Thoracic aorta (tissue), 2 donors: Measurements from ENCODE around the gene TMEM126B. TPM values are rescaled to one million over a fixed set of nuclear protein-coding genes. Genes with fewer than 3 reads are reported as not detected.
"Not testable (repeated sequence)": the region's sequence is repeated elsewhere in the genome, so short reads cannot be mapped to it uniquely, and the experiment has no call there.

Source experiments
- ATAC-seq: fragments of 150-250 bp; one replicate; pipeline ENCODE4 v1.8.0; 2017; ENCODE audit warnings: low read depth; ENCODE audit not compliant: insufficient number of reproducible peaks, low FRiP score
- DNase-seq: peaks from one replicate; pipeline ENCODE4 v3.0.0-alpha.2; 2020; ENCODE audit warnings: low spot score
- H3K27ac ChIP-seq, 2 donors: fragments of 200-600 bp; sonication (generic); 1 replicate in 1 of 2; 2 replicates in 1 of 2; pipeline ENCODE4 v1.5.1; 2016; ENCODE audit warnings: mild to moderate bottlenecking in 2 of 2, moderate library complexity in 2 of 2
- H3K27me3 ChIP-seq: fragments of 200-600 bp; sonication (generic); replicated peaks from 2 replicates; pipeline ENCODE4 v1.6.0; 2016; ENCODE audit warnings: mild to moderate bottlenecking; ENCODE audit not compliant: insufficient read depth
- H3K36me3 ChIP-seq: fragments of 200-600 bp; sonication (generic); one replicate; pipeline ENCODE4 v1.5.1; 2016
- H3K4me1 ChIP-seq, 2 donors: fragments of 200-600 bp; sonication (generic); 1 replicate in 1 of 2; 2 replicates in 1 of 2; pipeline versions ENCODE4 v1.5.1 to v1.6.0; 2016; ENCODE audit warnings: low read depth in 2 of 2, mild to moderate bottlenecking in 1 of 2; ENCODE audit not compliant: control insufficient read depth in 1 of 2
- H3K4me3 ChIP-seq: fragments of 200-600 bp; sonication (generic); 2 replicates; pipeline ENCODE4 v1.5.1; 2016; ENCODE audit warnings: mild to moderate bottlenecking
- H3K9me3 ChIP-seq: fragments of 200-600 bp; sonication (generic); 2 replicates; pipeline ENCODE4 v1.5.1; 2016
- CTCF ChIP-seq: fragments of 200-600 bp; sonication (generic); IDR thresholded peaks from one replicate; pipeline ENCODE4 v1.5.1; 2019; ENCODE audit warnings: antibody characterized with exemption
- total RNA-seq, 2 donors: library from RNA; depleted of rRNA; stranded (reverse); fragments of >200 nt; gene quantifications; one replicate each; pipeline versions ENCODE4 v1.1.0 to v1.2.3, GENCODE V29; 2016

TMEM126B gene
- total RNA-seq, 2 donors from 2014 or later = 36.8 to 51.7 TPM

- Histone ChIP-seq H3K27ac (no peak overlapping the region), H3K27me3 (no peaks in the 10 kb centered on the region)
Observed at GRCh38 chr11:85666687-85667086, 38.3 kb downstream of the TMEM126B start.

GRCh38 chr11:85668157-85668556, 39.8 kb downstream of the TMEM126B start:
- Histone ChIP-seq H3K9me3 (no peaks in the 10 kb centered on the region), H3K4me1 (peaks cover under 1 to 2% of the 10 kb centered on the region in 2 donors), H3K36me3 (no peaks in the 10 kb centered on the region), H3K4me3 (no peak overlapping the region), H3K27me3 (no peaks in the 10 kb centered on the region), H3K27ac (no peak overlapping the region)
- no peak for DNase-seq
- no peak for ATAC-seq
- no peak for TF ChIP-seq CTCF

More at GRCh38 chr11:85666687-85667086, 38.3 kb downstream of the TMEM126B start:
- no peak for DNase-seq
- Histone ChIP-seq H3K9me3 (no peaks in the 10 kb centered on the region), H3K36me3 (no peaks in the 10 kb centered on the region), H3K4me1 (peaks cover 12 to 13% of the 10 kb centered on the region in 2 donors), H3K4me3 (no peak overlapping the region)
- ATAC-seq = no peak
- TF ChIP-seq CTCF = no peak

GRCh38 chr11:85670949-85671663, 42.7 kb downstream of the TMEM126B start:
- not testable (repeated sequence) for H3K4me1 ChIP-seq, H3K27me3 ChIP-seq, ATAC-seq, H3K36me3 ChIP-seq, H3K27ac ChIP-seq, H3K4me3 ChIP-seq, DNase-seq, H3K9me3 ChIP-seq

GRCh38 chr11:85672105-85672902, 43.9 kb downstream of the TMEM126B start:
- H3K36me3 ChIP-seq = no peaks in the 10 kb centered on the region
- TF ChIP-seq CTCF = no peak
- DNase-seq (no peak), ATAC-seq (no peak)
- H3K27ac ChIP-seq = no peak overlapping the region
- H3K4me1 ChIP-seq = no peaks in the 10 kb centered on the region
- no peaks in the 10 kb centered on the region for H3K27me3 ChIP-seq
- H3K4me3 ChIP-seq = no peak overlapping the region
- no peaks in the 10 kb centered on the region for H3K9me3 ChIP-seq

- H3K27me3 ChIP-seq = no peaks in the 10 kb centered on the region
- no peak overlapping the region for H3K4me3 ChIP-seq
- ATAC-seq (no peak), DNase-seq (no peak)
- H3K9me3 ChIP-seq = no peaks in the 10 kb centered on the region
- no peak for TF ChIP-seq CTCF
- H3K27ac ChIP-seq = no peak overlapping the region
- H3K36me3 ChIP-seq = no peaks in the 10 kb centered on the region
- H3K4me1 ChIP-seq = no peaks in the 10 kb centered on the region
Observed at GRCh38 chr11:85673393-85673792, 45.0 kb downstream of the TMEM126B start.
